HG02798 (cell line): ENCODE measurements around the gene SPAG6.

Experiments used
- ATAC-seq: cut with Tn5 transposase; IDR thresholded peaks from one replicate; pipeline ENCODE4 v1.9.1; 2021; ENCODE audit warnings: mild to moderate bottlenecking; ENCODE audit not compliant: unreplicated experiment, poor library complexity

Gene SPAG6

DNA sequence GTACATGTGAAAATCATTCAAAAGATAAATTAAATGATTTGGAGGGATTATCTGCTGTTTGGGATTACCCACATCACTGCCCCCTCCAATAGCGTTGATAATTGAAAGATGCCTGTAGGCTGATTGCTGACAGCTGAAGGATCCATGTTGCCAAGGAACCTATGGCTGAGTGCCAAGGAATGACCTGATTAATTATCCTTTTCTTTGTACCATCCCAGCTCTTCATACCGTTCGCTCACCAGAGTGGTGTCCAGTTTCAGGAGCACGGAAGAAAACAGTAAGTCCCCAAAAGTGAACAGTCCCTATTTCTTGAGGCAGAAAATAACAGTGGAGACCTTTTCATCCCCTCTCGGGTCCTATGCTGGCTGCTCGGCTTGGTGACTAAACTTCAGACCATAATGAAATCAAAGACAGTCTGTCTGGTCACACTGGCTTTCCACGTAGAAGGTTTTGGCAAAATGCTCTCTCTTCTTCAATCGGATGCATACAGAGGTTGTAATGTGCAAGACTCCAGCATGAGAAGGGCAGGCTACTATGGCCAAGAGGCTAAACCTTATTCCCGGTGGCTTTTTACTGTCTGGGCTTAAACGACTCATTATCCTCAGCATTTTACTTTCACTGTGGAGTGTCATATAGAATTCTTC, 108.8 kb downstream of the SPAG6 start:
- no peak for ATAC-seq

DNA sequence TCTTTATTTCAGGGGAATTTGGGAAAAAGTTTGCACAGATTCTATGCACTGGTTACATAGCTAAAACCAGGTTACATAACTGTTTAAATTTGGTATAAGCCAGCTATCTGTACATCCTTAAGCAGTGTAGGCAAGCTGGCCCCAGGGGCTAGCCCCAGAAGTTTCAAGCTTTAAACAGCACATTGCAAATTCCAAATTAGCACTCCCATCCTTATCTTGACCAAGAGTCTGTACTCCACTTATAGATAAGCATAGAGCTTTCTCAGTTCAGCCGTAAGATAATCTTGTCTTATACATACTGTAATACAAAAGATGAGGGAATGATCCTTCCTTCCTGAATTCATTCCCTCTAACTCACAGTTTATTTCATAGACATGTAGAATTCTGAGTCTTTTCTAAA, 109.3 kb downstream of the SPAG6 start:
- ATAC-seq, result no peak

DNA sequence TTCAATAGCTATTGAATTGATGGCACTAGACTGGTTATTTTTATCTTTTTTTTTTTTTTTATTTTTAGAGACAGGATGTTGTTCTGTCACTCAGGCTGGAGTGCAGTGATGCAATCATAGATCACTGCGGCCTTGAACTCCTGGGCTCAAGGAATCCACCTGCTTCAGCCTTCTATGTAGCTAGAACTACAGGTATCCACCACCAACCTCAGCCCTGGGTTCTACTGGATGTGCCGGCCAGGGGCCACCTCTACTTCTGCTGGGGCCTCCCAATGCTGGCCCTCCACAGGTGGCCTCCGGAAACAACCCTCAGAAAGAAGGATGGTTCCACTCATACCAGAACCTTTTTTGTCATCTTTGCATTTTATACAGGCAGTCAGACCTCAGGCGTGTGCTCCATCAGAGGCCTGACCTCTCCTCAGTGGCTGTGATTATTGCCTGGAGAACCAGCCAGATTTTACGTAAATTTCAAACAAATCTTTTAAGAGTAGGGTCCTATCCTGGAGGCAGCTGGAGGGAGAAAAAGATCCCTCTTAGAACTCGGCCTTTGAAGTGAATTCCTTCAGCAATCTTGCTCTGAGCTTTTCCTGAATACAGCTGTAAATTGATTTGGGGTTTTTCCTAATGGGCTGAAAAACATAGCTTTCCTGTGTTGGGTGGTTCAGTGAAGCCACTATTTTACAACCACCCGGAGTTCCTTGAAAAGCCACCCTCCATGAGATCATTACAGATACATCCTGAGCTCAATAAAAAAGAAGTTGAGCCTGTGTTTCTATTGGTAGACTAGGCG, 110.0 kb downstream of the SPAG6 start:
- ATAC-seq, result no peak

DNA sequence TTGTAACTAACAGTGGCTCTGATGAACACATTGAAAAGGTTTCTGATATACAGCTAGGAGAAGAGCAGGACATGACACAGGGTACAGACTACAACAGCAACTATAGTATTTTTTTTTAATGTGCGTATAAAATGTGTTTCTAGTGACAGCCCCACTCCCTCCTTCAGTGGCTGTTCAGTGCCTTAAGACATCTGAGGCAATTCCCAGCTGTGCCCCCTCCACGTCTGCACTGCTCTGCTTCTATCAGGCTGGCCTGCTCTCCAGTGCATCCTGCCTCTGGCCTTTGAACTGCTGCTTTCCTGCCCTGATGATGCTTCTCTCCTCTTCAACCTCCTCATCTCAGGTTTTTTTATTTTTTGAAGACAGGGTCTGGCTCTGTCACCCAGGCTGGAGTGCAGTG, 111.2 kb downstream of the SPAG6 start:
- ATAC-seq, result no peak

DNA sequence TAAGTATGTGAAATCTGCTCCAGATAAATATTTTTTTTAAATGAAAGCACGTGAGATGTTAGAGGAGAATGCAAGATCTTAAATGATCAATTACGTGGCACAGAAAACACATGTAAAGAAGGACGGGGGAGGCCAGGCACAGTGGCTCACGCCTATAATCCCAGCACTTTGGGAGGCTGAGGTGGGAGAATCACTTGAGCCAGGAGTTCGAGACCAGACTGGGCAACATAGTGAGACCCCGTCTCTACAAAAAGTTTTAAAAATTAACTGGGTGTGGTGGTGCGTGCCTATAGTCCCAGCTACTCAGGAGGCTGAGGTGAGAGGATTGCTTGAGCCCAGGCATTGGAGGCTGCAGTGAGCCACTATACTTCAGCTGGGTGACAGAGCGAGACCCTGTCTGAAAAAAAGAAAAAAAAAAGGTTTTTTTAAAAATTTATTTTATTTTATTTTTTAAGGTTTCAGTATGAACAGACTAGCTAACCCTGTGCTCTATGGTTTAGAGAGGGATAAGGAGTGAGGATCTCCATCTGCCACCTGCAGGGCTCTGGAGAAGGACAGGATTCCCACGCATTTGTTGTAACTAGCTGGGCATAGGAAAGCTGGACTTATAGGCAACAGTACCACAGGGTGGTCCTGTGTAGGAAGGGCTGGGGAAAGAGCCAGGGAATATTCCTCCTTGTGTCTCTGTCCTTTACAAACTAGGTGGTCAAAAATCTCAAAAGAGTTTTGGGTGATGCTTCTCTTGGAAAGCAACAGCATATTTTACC, 113.2 kb downstream of the SPAG6 start:
- ATAC-seq, result no peak

GRCh38 chr10:22459496-22459895, 114.2 kb downstream of the SPAG6 start:
- no peak for ATAC-seq

DNA sequence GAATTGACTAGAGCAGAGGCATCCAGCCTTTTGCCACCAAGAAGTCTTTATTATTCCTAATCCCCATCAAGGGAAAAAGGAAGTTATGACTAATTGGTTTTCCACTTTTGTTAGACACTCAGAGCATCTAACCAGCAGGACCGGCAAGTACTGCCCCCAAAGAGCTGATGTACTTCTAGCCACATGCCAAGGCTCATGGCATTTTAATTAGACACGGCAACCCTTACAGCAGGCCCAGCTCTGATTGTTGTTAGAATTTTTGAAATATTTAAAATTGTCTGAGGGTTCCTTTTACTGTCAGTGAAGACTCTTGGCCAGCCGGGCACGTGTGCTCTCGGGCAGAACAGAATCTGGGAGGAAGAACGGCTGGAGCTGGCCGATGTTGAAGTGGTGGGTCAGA, 114.8 kb downstream of the SPAG6 start:
- no peak for ATAC-seq

DNA sequence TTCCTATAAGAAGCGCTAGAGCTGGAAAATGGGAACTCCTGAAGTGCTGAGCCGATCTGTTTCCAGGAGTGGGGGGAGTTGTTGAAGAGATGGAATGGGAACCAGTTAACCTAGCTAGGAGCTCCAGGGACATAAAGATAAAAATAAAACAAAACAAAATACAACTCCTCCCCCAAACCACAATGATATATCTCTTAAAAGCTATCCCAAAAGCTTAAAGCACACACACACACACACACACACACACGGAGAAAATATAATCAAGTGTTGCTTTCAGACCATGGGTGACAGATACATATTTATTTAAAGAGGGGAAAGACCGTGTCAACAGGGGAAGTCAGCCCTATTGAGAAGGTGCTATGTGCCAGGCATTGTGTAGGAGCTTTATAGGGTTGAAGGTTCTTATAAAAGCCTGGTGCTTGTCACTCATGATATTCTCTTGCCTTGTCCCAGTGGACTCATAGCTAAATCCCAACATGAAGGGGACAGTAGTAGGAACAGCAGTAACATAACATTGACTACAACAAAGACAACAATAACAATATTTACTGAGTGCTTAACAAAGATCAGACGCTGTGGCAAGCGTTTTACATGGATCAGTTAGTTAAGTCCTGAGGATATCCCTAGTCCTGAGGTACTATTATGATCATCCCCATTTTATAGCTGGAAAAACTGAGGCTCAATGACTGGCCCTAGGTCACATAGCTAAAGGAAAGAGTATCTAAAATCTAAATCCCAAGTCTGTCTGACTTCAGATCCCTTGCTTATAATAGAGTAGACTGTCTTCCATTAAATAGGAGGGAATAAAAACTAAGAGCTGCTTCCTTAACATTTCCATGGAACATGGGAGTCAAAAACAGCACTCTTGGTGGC, 115.5 kb downstream of the SPAG6 start:
- no peak for ATAC-seq

DNA sequence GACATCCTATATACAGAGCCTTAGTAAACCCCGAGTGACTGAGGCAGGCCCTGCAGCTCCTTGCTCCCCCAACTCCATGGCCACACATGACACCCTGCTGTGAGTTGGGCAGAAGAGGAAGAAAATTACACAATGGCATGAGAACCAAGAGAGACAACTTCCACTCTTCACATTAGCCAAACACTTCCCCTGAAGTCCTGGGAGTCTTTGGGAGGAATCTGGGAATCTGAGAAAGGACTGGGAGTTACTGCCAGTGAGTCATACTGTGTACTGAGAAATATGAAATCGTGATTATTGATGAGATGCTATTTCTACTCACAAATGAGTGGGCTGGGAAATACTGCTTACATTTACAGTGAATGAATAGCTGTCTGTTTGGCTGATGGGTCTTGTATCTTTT, 116.6 kb downstream of the SPAG6 start:
- ATAC-seq, result no peak

GRCh38 chr10:22463255-22463654, 118.0 kb downstream of the SPAG6 start:
- ATAC-seq, result no peak

DNA sequence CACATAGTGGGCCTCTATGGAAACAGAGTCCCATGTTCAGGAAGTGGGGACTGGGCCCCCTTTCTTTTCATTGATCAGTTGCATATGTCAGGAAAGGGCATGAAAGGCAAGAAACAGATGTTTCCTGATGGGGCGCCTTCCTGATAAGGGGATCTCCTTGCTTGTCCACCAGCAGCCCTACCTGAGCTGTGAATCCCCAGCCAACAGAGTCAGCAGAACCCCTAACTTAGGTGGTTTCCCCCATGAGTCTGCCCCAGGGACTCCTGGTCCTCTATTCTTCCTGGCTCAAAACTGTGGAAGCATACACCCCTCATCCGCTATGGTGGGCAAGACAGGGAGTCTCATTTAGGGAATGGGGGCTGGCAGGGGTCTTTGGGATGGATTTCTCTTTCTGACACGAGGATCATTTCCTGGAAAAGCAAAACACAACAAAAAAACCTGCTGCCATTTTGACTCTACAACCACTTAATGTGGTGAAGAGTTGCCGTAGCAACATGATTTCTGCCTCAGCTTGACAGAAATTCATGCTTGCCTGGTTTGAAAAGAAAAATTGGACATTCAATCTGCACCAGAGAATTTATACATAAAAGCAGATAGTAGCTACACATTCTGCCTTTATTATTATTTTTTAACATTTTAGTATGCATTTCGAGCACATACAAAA, 119.8 kb downstream of the SPAG6 start:
- ATAC-seq, result no peak

DNA sequence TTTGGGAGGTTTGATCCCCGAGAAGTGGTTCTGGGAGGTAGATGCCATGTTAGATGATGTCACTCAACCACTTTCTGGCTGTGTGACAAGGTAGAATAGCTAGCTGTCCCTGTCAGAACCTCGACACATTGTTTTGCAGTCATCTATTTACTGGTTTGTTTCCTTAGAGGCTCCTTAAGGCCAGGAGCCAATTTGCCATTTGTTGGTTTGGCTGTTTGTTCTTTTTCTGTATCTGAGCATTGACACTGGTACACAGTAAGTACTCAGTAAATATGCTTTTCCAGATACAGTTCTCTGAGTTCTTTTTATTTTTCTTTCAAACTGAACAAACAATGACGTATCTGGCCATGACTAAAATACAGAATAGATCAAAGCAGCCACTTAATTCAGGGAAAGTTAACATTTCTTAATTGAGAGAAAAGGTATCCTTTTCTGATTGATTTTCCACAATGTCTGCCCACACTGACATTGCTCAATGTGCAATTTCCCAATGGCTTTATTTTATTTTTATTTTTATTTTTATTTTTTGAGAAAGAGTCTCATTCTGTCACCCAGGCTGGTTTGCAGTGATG, 121.6 kb downstream of the SPAG6 start:
- ATAC-seq, result no peak
